Pancreas (tissue), 10 donors: ENCODE data around the gene KLK2. TPM values are rescaled to one million over a fixed set of nuclear protein-coding genes. Genes with fewer than 3 reads are reported as not detected.

Source experiments
- ATAC-seq, 4 donors: fragments of 200-7000 bp; cut with Tn5 transposase; one replicate each; pipeline versions ENCODE4 v1.8.0 to v1.9.1; 2020; ENCODE audit warnings: mild to moderate bottlenecking in 4 of 4, moderate library complexity in 4 of 4
- DNase-seq, 6 donors: peaks; one replicate each; pipeline ENCODE4 v3.0.0-alpha.2; 2020
- FAIRE-seq: peaks from 2 replicates; lab custom pipeline; 2012; peaks lifted over from hg19 to GRCh38; lab: Jason Lieb, UNC
- H3K27ac ChIP-seq, 4 donors: fragments of 200-600 bp; sonication (generic); 1 replicate in 3 of 4; 2 replicates in 1 of 4; pipeline versions ENCODE4 v1.5.0 to v1.8.0; 2020
- H3K27me3 ChIP-seq, 4 donors: fragments of 200-600 bp; one replicate each; pipeline ENCODE4 v1.8.0; 2021
- H3K36me3 ChIP-seq, 3 donors: fragments of 200-600 bp; sonication (generic) in 1 of 3; one replicate each; pipeline versions ENCODE4 v1.5.0 to v1.8.0; 2020 to 2021
- H3K4me1 ChIP-seq, 3 donors: fragments of 200-600 bp; one replicate each; pipeline ENCODE4 v1.8.0; 2021
- H3K4me3 ChIP-seq, 4 donors: fragments of 200-600 bp; sonication (generic) in 2 of 4; one replicate each; pipeline versions ENCODE4 v1.5.0 to v1.8.0; 2020 to 2021
- H3K9me3 ChIP-seq, 4 donors: fragments of 200-600 bp; one replicate each; pipeline ENCODE4 v1.8.0; 2021
- WGBS, 2 donors: extraction: QIAGEN DNeasy Blood & Tissue Kit; methylation state at CpG; one replicate each; pipeline ENCODE4 v1.1.7; 2013; 5-methylcytosine and 5-hydroxymethylcytosine counted together
- intact Hi-C, 3 donors: fragments of 100-400 bp; cut with DNase I; formaldehyde crosslinking; loops; one replicate each; pipeline versions ENCODE4 v1.11.1 to v1.14.2; 2022
- polyA plus RNA-seq, 2 donors: library from polyadenylated mRNA; stranded (reverse); fragments of 200-250 nt; gene quantifications; one replicate each; pipeline ENCODE4 v1.2.3, GENCODE V29; 2013
- total RNA-seq, 6 donors: library from RNA; stranded (reverse); fragmentation: NEBNext Ultra II Directional in 4 of 6; extraction: Animal tissue kit (Norgen Biotek cat#: 25700) in 4 of 6; gene quantifications; one replicate each; pipeline versions ENCODE4 v1.2.1 to v1.2.4, GENCODE V29; 2021 to 2023
- TF ChIP-seq, protein P1 (sequence below), 4 donors: fragments of 200-600 bp; sonication (generic) in 3 of 4; IDR thresholded peaks; one replicate each; pipeline versions ENCODE4 v1.5.0 to v1.8.0; 2021; ENCODE audit warnings: antibody characterized with exemption in 4 of 4
- donor health status: healthy with polysubstance abuse.
- donor health status: DM: no; HTN: no; CAD: no; lungs with moderate emphysema.
- donor health status: DM: no; HTN: no; CAD: no.
- donor health status: control.
- donor health status: control.
- donor health status: Bipolar disorder and iron deficiency.
- donor health status: DM: yes; HTN: yes; CAD: no.
- donor health status: DM: no; HTN: no; CAD: no.
- donor health status: DM: no; HTN: no; CAD: no.
- donor health status: DM: yes; HTN: yes; CAD: no.

KLK2 gene
- total and polyA plus RNA-seq, 8 donors, result 0.09 to 0.27 TPM; not detected in 6

GRCh38 chr19:50911206-50912101 is 38.2 kb downstream of the KLK2 start, which contains the start of gene KLK4:
Gene KLK4 (minus strand): TSS chr19:50911395. CDS start chr19:50910738, 657 bp downstream.
- Histone ChIP-seq H3K9me3 (no peaks in the 10 kb centered on the region), H3K4me3 (no peak within 1 kb of the TSS), H3K36me3 (no peaks in the 10 kb centered on the region), H3K27ac (no peak within 1 kb of the TSS), H3K27me3 (peaks cover 0 to 33% (median 2%) of the 10 kb centered on the region in 4 donors), H3K4me1 (no peaks in the 10 kb centered on the region)
- DNase-seq (peak in 1 of 6 donors; percentile 35), FAIRE-seq (no peak), ATAC-seq (no peak)
- 37 to 50% methylated on average over 9 of the region's 9 CpGs for WGBS, 2 donors
- TF ChIP-seq, protein P1, sequence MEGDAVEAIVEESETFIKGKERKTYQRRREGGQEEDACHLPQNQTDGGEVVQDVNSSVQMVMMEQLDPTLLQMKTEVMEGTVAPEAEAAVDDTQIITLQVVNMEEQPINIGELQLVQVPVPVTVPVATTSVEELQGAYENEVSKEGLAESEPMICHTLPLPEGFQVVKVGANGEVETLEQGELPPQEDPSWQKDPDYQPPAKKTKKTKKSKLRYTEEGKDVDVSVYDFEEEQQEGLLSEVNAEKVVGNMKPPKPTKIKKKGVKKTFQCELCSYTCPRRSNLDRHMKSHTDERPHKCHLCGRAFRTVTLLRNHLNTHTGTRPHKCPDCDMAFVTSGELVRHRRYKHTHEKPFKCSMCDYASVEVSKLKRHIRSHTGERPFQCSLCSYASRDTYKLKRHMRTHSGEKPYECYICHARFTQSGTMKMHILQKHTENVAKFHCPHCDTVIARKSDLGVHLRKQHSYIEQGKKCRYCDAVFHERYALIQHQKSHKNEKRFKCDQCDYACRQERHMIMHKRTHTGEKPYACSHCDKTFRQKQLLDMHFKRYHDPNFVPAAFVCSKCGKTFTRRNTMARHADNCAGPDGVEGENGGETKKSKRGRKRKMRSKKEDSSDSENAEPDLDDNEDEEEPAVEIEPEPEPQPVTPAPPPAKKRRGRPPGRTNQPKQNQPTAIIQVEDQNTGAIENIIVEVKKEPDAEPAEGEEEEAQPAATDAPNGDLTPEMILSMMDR (IDR thresholded peaks at IDR 0.05), result no peak
- intact Hi-C loops, result no loop called here

GRCh38 chr19:50912102-50912599 is 38.9 kb downstream of the KLK2 start:
- Histone ChIP-seq H3K9me3 (no peaks in the 10 kb centered on the region), H3K36me3 (no peaks in the 10 kb centered on the region), H3K4me3 (no peak overlapping the region), H3K4me1 (no peaks in the 10 kb centered on the region), H3K27me3 (peaks cover 0 to 30% (median 2%) of the 10 kb centered on the region in 4 donors), H3K27ac (no peak overlapping the region)
- no peak for FAIRE-seq
- no peak for ATAC-seq
- peak in 1 of 6 donors; percentile 30 for DNase-seq
- TF ChIP-seq, protein P1 (IDR thresholded peaks at IDR 0.05), result no peak
- intact Hi-C loops, result no loop called here
- 8 to 9% methylated on average over 20 to 21 of the region's 21 CpGs for WGBS, 2 donors

DNA sequence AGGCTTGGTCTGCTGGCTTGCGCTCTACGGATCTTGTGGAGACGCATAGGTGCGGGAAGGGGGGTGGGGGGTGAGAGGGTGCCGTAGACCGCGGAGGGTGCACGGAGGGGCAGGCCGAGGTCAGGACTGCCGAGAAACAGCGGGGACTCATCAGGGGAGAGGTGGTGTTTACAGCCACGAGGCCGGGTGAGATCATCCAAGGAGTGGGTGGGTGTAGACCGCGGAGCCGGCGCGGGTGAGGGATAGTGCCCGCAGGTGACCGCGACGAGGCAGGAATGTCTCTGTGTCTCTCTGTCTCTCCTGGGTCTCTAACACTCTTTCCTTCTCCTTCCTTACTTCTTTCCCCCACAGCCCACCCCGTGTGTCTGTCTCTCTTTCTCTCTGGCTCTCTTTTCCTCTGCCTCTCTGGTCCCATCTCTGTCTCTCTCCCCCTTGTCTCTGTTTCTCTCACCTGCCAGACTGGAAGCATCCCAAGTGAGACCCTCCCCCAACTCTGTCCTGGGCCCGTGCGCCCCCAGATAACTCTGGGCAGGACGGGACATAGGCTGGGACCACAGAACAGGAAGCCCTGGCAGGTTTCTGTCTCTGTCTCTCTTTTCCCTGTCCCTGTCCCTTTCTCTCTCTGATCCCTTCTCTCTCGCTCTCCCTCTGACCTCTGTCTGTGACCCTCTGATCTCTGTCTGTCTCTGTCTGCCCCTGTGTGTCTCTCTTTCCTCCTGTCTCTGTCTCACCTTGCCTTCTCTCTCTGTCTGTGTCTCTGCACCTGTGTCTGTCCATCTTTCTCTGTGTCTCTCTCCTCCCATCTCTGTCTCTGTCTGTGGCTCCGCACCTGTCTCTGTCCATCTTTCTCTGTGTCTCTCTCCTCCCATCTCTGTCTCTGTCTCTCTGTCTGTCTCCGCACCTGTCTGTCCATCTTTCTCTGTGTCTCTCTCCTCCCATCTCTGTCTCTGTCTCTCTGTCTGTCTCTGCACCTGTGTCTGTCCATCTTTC is 39.8 kb downstream of the KLK2 start:
- Histone ChIP-seq H3K4me1 (no peaks in the 10 kb centered on the region), H3K4me3 (no peak overlapping the region), H3K27ac (no peak overlapping the region), H3K36me3 (no peaks in the 10 kb centered on the region), H3K27me3 (peaks cover 0 to 29% (median 2%) of the 10 kb centered on the region in 4 donors), H3K9me3 (no peaks in the 10 kb centered on the region)
- DNase-seq (peak in 1 of 6 donors; percentile 49), ATAC-seq (peak in 1 of 4 donors; percentile 28), FAIRE-seq (no peak)
- TF ChIP-seq, protein P1 (IDR thresholded peaks at IDR 0.05), result no peak
- WGBS, 2 donors, result 7 to 9% methylated on average over 20 to 29 of the region's 29 CpGs
- intact Hi-C loops, result no loop called here

DNA sequence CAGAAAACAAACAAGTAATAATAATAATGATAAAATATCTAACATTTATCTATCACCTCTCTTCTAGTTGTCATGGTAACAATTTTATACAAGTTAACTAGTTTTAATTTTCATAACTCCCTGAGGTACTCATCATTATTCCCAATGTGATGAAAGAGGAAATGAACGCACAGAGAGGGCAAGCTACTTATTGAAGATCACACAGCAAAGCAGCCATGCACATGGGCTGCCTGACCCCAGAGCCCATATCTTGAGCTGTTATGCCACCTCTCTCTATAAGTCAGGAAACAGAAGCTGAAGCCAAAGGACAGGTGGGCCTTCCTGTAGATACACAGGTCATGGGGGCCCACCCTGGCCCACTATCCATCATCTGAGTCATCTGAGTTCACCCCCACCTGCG is 42.8 kb downstream of the KLK2 start:
- TF ChIP-seq, protein P1 (IDR thresholded peaks at IDR 0.05), result no peak
- Histone ChIP-seq H3K4me3 (no peak overlapping the region), H3K36me3 (no peaks in the 10 kb centered on the region), H3K27me3 (peaks cover 0 to 25% (median 2%) of the 10 kb centered on the region in 4 donors), H3K4me1 (no peaks in the 10 kb centered on the region), H3K9me3 (no peaks in the 10 kb centered on the region), H3K27ac (no peak overlapping the region)
- intact Hi-C loops, result no loop called here
- DNase-seq, result no peak
- WGBS, 2 donors, result 42 to 49% methylated on average over 2 of the region's 2 CpGs
- FAIRE-seq, result no peak
- ATAC-seq, result no peak
